ENCODE measurements around the gene PCDH9. TPM values are rescaled to one million over a fixed set of nuclear protein-coding genes. Genes with fewer than 3 reads are reported as not detected.

Gene PCDH9
- total and polyA plus RNA-seq, 2 of the 4 experiments (the other 2 are of a cell fraction) = 2.2 to 10.2 TPM

DNA sequence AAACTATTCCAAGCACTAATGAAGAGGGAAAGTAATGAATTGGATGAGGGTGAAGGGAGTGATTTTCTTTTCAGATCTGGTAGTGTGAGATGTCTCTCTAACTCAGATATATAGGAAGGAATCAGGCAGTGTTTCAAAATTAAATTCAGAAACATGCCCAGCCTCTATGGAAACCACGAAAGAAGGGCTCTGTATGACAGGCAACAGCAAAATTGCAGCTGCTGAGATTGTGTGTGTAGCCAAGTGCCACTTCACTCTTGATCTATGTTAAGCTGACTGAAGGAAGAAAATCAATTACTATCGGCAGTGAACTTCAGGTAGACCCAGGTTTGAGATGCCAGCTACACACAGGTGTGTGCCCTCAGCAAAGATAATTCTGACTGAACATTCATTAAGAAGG is 387.4 kb downstream of the PCDH9 start:
- Histone ChIP-seq H3K4me1 (ENCODE audit: control insufficient read depth, insufficient read depth, low read length) (no peaks in the 10 kb centered on the region), H2AFZ (replicated peaks; ENCODE audit: low read length, poor library complexity) (no peak overlapping the region), H2BK5ac (ENCODE audit: low read depth, low read length, poor library complexity, severe bottlenecking) (no peak overlapping the region), H3K14ac (replicated peaks; ENCODE audit: low read depth, low read length) (no peak overlapping the region), H2BK15ac (ENCODE audit: low read depth, low read length) (no peak overlapping the region), H4K20me1 (ENCODE audit: insufficient read depth, low read length) (no peaks in the 10 kb centered on the region), H3K36me3 (ENCODE audit: control insufficient read depth, insufficient read depth, low read length) (no peaks in the 10 kb centered on the region), H2AK5ac (ENCODE audit: low read depth, low read length) (no peak overlapping the region), H2BK120ac (ENCODE audit: low read depth, low read length) (no peak overlapping the region), H4K5ac (ENCODE audit: low read depth, low read length) (no peak overlapping the region), H2AK9ac (replicated peaks; ENCODE audit: low read depth, low read length, poor library complexity) (no peak overlapping the region), H4K8ac (ENCODE audit: low read depth in 2 of 2, low read length in 2 of 2) (no peak overlapping the region), H3K18ac (ENCODE audit: low read depth, low read length) (no peak overlapping the region), H3K79me1 (ENCODE audit: low read depth in 1 of 2, low read length in 2 of 2) (no peaks in the 10 kb centered on the region), H3K9me1 (ENCODE audit: insufficient read depth, low read length) (no peaks in the 10 kb centered on the region), H3K9ac (ENCODE audit: low read depth, low read length) (no peak overlapping the region), H3K4me3 (ENCODE audit: insufficient read depth, low read depth, low read length) (no peak overlapping the region), H3K56ac (ENCODE audit: extremely low read depth, insufficient read depth, low read length) (no peak overlapping the region), H3K4me2 (ENCODE audit: low read depth, low read length) (no peak overlapping the region), H3K23ac (ENCODE audit: low read depth, low read length) (no peak overlapping the region), H4K91ac (ENCODE audit: insufficient read depth, low read depth, low read length) (no peak overlapping the region), H3K4ac (ENCODE audit: low read depth, low read length) (no peak overlapping the region), H2BK20ac (ENCODE audit: low read depth, low read length) (no peak overlapping the region), H3K9me3 (ENCODE audit: control insufficient read depth, insufficient read depth, low read length) (no peaks in the 10 kb centered on the region), H3K27ac (ENCODE audit: insufficient read depth, low read length) (no peak overlapping the region), H3K27me3 (ENCODE audit: control insufficient read depth, insufficient read depth, low read length) (no peaks in the 10 kb centered on the region)
- intact Hi-C loops (cut with micrococcal nuclease) (no loop called here), in situ Hi-C loops (cut with MboI; ENCODE audit: low sequenced_read_pairs) (no loop called here), dilution Hi-C loops (cut with HindIII; ENCODE audit: low sequenced_read_pairs, unreplicated experiment) (no loop called here)
- no CpG with 5 or more reads among the region's 2 CpGs for WGBS, 2 experiments (ENCODE audit: extremely low coverage in 2 of 2, insufficient read length in 1 of 2)
- DNase-seq (no peak), ATAC-seq (ENCODE audit: low read depth) (no peak)
- no TSS peak for BruUV-seq (replicated peaks)
- ChIA-PET POLR2A (ENCODE audit: unreplicated experiment) (no interaction called here), CTCF (no interaction called here)
- TF ChIP-seq POLR2A (IDR thresholded peaks at IDR 0.05; ENCODE audit: low read depth, low read length) (no peak), CHD1 (IDR thresholded peaks at IDR 0.05; ENCODE audit: low read depth, low read length) (no peak), FOS (IDR thresholded peaks at IDR 0.05; ENCODE audit: low read depth, low read length) (no peak), MAFK (IDR thresholded peaks at IDR 0.05; ENCODE audit: low read depth, low read length) (no peak), SMC3 (IDR thresholded peaks at IDR 0.05; ENCODE audit: low read depth, low read length) (no peak), MAZ (IDR thresholded peaks at IDR 0.05; ENCODE audit: borderline replicate concordance, low read depth, low read length) (no peak)

All from IMR-90 (cell line).